IMR-90 (cell line): ENCODE data around the gene ZNF580. TPM values are rescaled to one million over a fixed set of nuclear protein-coding genes. Genes with fewer than 3 reads are reported as not detected.

Source experiments
- ATAC-seq: fragments of 200-7000 bp; cut with Tn5 transposase; 2 replicates; pipeline ENCODE4 v1.9.1; 2020; ENCODE audit warnings: low read depth, mild to moderate bottlenecking, moderate library complexity
- BruUV-seq: library from RNA; stranded (reverse); fragments of 400-500 nt; replicated peaks from 2 replicates; lab custom pipeline; 2021; lab: Mats Ljungman, UMichigan
- CTCF ChIA-PET: fragments of 300-600 bp; formaldehyde crosslinking; extraction: SDS; loops from one replicate; lab custom pipeline; 2021; ENCODE audit warnings: antibody characterized with exemption; lab: Yijun Ruan, JAX
- POLR2A ChIA-PET: fragments of 300-600 bp; sonication (Branson Sonifier 250); formaldehyde crosslinking; loops from one replicate; lab custom pipeline; 2022; ENCODE audit warnings: antibody characterized with exemption; ENCODE audit not compliant: unreplicated experiment; lab: Charles Lee
- DNase-seq: peaks from one replicate; pipeline ENCODE4 v3.0.0; 2013
- H2AFZ ChIP-seq: replicated peaks from 2 replicates; pipeline ENCODE3; 2013; ENCODE audit warnings: low read length, mild to moderate bottlenecking; ENCODE audit not compliant: poor library complexity
- H2AK5ac ChIP-seq: 2 replicates; pipeline ENCODE4 v1.6.1; 2013; ENCODE audit warnings: low read depth, low read length, inconsistent platforms
- H2AK9ac ChIP-seq: replicated peaks from 2 replicates; pipeline ENCODE3; 2013; ENCODE audit warnings: mild to moderate bottlenecking, low read depth, low read length, moderate library complexity; ENCODE audit not compliant: poor library complexity
- H2BK120ac ChIP-seq: 2 replicates; pipeline ENCODE4 v1.6.1; 2013; ENCODE audit warnings: low read depth, low read length, inconsistent platforms
- H2BK15ac ChIP-seq: 3 replicates; pipeline ENCODE4 v1.6.1; 2013; ENCODE audit warnings: low read depth, low read length, inconsistent platforms
- H2BK20ac ChIP-seq: 2 replicates; pipeline ENCODE4 v1.6.1; 2013; ENCODE audit warnings: low read depth, mild to moderate bottlenecking, inconsistent platforms, low read length, moderate library complexity
- H2BK5ac ChIP-seq: 2 replicates; pipeline ENCODE4 v1.6.1; 2013; ENCODE audit warnings: mild to moderate bottlenecking, low read depth, low read length, inconsistent platforms; ENCODE audit not compliant: poor library complexity, severe bottlenecking
- H3K14ac ChIP-seq: replicated peaks from 2 replicates; pipeline ENCODE4 v1.6.1; 2013; ENCODE audit warnings: low read depth, low read length, inconsistent platforms
- H3K18ac ChIP-seq: 2 replicates; pipeline ENCODE4 v1.6.1; 2013; ENCODE audit warnings: low read depth, low read length, control low read depth
- H3K23ac ChIP-seq: 2 replicates; pipeline ENCODE4 v1.6.1; 2013; ENCODE audit warnings: low read depth, low read length, inconsistent platforms
- H3K27ac ChIP-seq: 2 replicates; pipeline ENCODE4 v1.5.1; 2013; ENCODE audit warnings: mild to moderate bottlenecking, control low read depth, low read length; ENCODE audit not compliant: insufficient read depth
- H3K27me3 ChIP-seq: 2 replicates; pipeline ENCODE4 v1.6.1; 2013; ENCODE audit warnings: low read length; ENCODE audit not compliant: control insufficient read depth, insufficient read depth
- H3K36me3 ChIP-seq: 2 replicates; pipeline ENCODE4 v1.6.1; 2013; ENCODE audit warnings: low read length, mixed read lengths; ENCODE audit not compliant: control insufficient read depth, insufficient read depth
- H3K4ac ChIP-seq: 2 replicates; pipeline ENCODE4 v1.6.1; 2013; ENCODE audit warnings: low read depth, low read length, inconsistent platforms
- H3K4me1 ChIP-seq: 2 replicates; pipeline ENCODE4 v1.6.1; 2013; ENCODE audit warnings: low read length, mixed read lengths; ENCODE audit not compliant: control insufficient read depth, insufficient read depth
- H3K4me2 ChIP-seq: 2 replicates; pipeline ENCODE4 v1.6.1; 2013; ENCODE audit warnings: low read depth, mild to moderate bottlenecking, control low read depth, low read length, moderate library complexity
- H3K4me3 ChIP-seq: 2 replicates; pipeline ENCODE4 v1.5.1; 2013; ENCODE audit warnings: low read depth, mild to moderate bottlenecking, control low read depth, low read length, moderate library complexity; ENCODE audit not compliant: insufficient read depth
- H3K56ac ChIP-seq: 2 replicates; pipeline ENCODE4 v1.6.1; 2013; ENCODE audit warnings: low read length, inconsistent platforms; ENCODE audit not compliant: insufficient read depth; ENCODE audit errors: extremely low read depth
- H3K79me1 ChIP-seq, 2 experiments: 2 replicates each; pipeline ENCODE4 v1.6.1; 2013; ENCODE audit warnings: low read length in 2 of 2, inconsistent platforms in 1 of 2, low read depth in 1 of 2
- H3K9ac ChIP-seq: 2 replicates; pipeline ENCODE4 v1.6.1; 2013; ENCODE audit warnings: low read depth, low read length, control low read depth
- H3K9me1 ChIP-seq: 2 replicates; pipeline ENCODE4 v1.6.1; 2013; ENCODE audit warnings: low read length, inconsistent platforms; ENCODE audit not compliant: insufficient read depth
- H3K9me3 ChIP-seq: 2 replicates; pipeline ENCODE4 v1.6.1; 2013; ENCODE audit warnings: low read length; ENCODE audit not compliant: control insufficient read depth, insufficient read depth
- H4K20me1 ChIP-seq: 2 replicates; pipeline ENCODE4 v1.6.1; 2013; ENCODE audit warnings: low read length, inconsistent platforms; ENCODE audit not compliant: insufficient read depth
- H4K5ac ChIP-seq: 2 replicates; pipeline ENCODE4 v1.6.1; 2013; ENCODE audit warnings: mild to moderate bottlenecking, low read depth, low read length, control low read depth
- H4K8ac ChIP-seq, 2 experiments: 2 replicates each; pipeline ENCODE4 v1.6.1; 2013; ENCODE audit warnings: low read depth in 2 of 2, low read length in 2 of 2, control low read depth in 1 of 2, inconsistent platforms in 1 of 2
- H4K91ac ChIP-seq: 2 replicates; pipeline ENCODE4 v1.6.1; 2013; ENCODE audit warnings: low read depth, low read length, inconsistent platforms; ENCODE audit not compliant: insufficient read depth
- CEBPB ChIP-seq: IDR thresholded peaks from 2 replicates; pipeline ENCODE4 v1.6.1; 2012; ENCODE audit warnings: low read depth, low read length, improper control_type of control experiment
- FOS ChIP-seq: fragments of 150-350 bp; IDR thresholded peaks from 2 replicates; pipeline ENCODE4 v1.6.1; 2016; ENCODE audit warnings: low read depth, low read length
- MXI1 ChIP-seq: IDR thresholded peaks from 2 replicates; pipeline ENCODE4 v1.6.1; 2012; ENCODE audit warnings: low read depth, mild to moderate bottlenecking, low read length, moderate library complexity, borderline replicate concordance
- RAD21 ChIP-seq: IDR thresholded peaks from 2 replicates; pipeline ENCODE4 v1.6.1; 2012; ENCODE audit warnings: low read length, improper control_type of control experiment
- RCOR1 ChIP-seq: IDR thresholded peaks from 2 replicates; pipeline ENCODE4 v1.6.1; 2012; ENCODE audit warnings: mild to moderate bottlenecking, low read length, improper control_type of control experiment; ENCODE audit not compliant: insufficient replicate concordance
- SMC3 ChIP-seq: fragments of 150-350 bp; IDR thresholded peaks from 2 replicates; pipeline ENCODE4 v1.6.1; 2016; ENCODE audit warnings: low read depth, mild to moderate bottlenecking, antibody characterized with exemption, low read length, moderate library complexity
- WGBS, 2 experiments: methylation state at CpG; one replicate each; pipeline versions ENCODE4 v1.1.5 to v1.1.7; 2013; ENCODE audit warnings: missing lambda C conversion rate in 2 of 2; ENCODE audit not compliant: insufficient read length in 1 of 2; ENCODE audit errors: extremely low coverage in 2 of 2; 5-methylcytosine and 5-hydroxymethylcytosine counted together
- dilution Hi-C: fragments of 300-500 bp; cut with HindIII; formaldehyde crosslinking; loops from one replicate; pipeline ENCODE4 v1.14.3; 2018; ENCODE audit warnings: low sequenced_read_pairs; ENCODE audit not compliant: unreplicated experiment
- in situ Hi-C: fragments of 300-500 bp; cut with MboI; formaldehyde crosslinking; loops from 3 replicates; pipeline ENCODE4 v1.14.3; 2019; ENCODE audit warnings: low sequenced_read_pairs, inconsistent platforms, mixed read lengths
- intact Hi-C: fragments of 100-400 bp; cut with micrococcal nuclease; formaldehyde crosslinking; loops from 2 replicates; pipeline ENCODE4 v1.10.0; 2022
- polyA plus RNA-seq, 3 experiments: library from polyadenylated mRNA; depleted of rRNA; stranded (reverse); fragments of >200 nt; gene quantifications; 2 replicates each; pipeline ENCODE4 v1.2.3, GENCODE V29; 2012; ENCODE audit warnings: low replicate concordance in 1 of 3
- total RNA-seq: library from RNA; depleted of rRNA; stranded (reverse); fragments of >200 nt; gene quantifications from 2 replicates; pipeline ENCODE4 v1.2.3, GENCODE V29; 2012

ZNF580 gene
- total and polyA plus RNA-seq, 2 of the 4 experiments (the other 2 are of a cell fraction) = 1.4 to 36.9 TPM

DNA sequence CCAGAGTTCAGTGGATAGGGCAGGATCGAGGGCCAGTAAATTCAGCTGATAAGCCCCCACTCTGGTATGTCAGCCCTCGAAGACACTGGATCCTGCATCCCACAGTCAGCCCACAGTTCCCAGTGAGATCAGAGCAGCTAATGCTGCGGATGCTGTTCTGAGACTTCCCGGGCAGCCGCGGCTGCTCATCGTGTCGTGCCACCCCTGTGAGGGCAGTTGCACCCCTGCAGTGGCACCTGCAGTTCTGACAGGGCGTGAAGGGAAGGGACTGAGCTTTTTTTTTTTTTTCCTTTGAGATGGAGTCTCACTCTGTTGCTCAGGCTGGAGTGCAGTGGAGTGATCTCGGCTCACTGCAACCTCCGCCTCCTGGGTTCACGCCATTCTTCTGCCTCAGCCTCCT, 26.7 kb downstream of the ZNF580 start:
- TF ChIP-seq RCOR1 (no peak), RAD21 (no peak), FOS (no peak), SMC3 (no peak), CEBPB (no peak), MXI1 (no peak)
- no peak overlapping the region for H3K4ac ChIP-seq
- peaks cover 30 to 68% of the 10 kb centered on the region in 2 experiments for H3K79me1 ChIP-seq
- H3K23ac ChIP-seq = no peak overlapping the region
- H4K91ac ChIP-seq = no peak overlapping the region
- no peak overlapping the region for H2BK120ac ChIP-seq
- dilution Hi-C loops = no loop called here
- no peak overlapping the region for H3K14ac ChIP-seq
- DNase-seq = no peak
- H4K5ac ChIP-seq = no peak overlapping the region
- H2BK5ac ChIP-seq = no peak overlapping the region
- H3K36me3 ChIP-seq = peaks cover 74% of the 10 kb centered on the region
- H3K56ac ChIP-seq = no peak overlapping the region
- no peak overlapping the region for H3K4me3 ChIP-seq
- no peaks in the 10 kb centered on the region for H3K4me1 ChIP-seq
- no peak overlapping the region for H4K8ac ChIP-seq
- no peak overlapping the region for H2AK9ac ChIP-seq
- BruUV-seq = no TSS peak
- no peak overlapping the region for H3K9ac ChIP-seq
- peaks cover 89% of the 10 kb centered on the region for H4K20me1 ChIP-seq
- H3K4me2 ChIP-seq = no peak overlapping the region
- H3K9me3 ChIP-seq = no peaks in the 10 kb centered on the region
- CTCF ChIA-PET = no interaction called here
- in situ Hi-C loops = loop anchor here (25.0 kb wide), 2 partner anchors 1205 to 1530 kb away; partner anchors contain the start of genes CDC42EP5, CNOT3 and LENG9
- H2AFZ ChIP-seq = no peak overlapping the region
- H3K27me3 ChIP-seq = no peaks in the 10 kb centered on the region
- H2AK5ac ChIP-seq = no peak overlapping the region
- no peak overlapping the region for H3K27ac ChIP-seq
- POLR2A ChIA-PET = interaction anchor here (0.6 kb wide), 1 partner anchor 70 kb away, joined by 3 read pairs; no protein-coding TSS in a partner anchor
- no peak overlapping the region for H2BK15ac ChIP-seq
- H3K18ac ChIP-seq = no peak overlapping the region
- no peaks in the 10 kb centered on the region for H3K9me1 ChIP-seq
- no peak for ATAC-seq
- intact Hi-C loops = no loop called here
- 100% methylated on average over 2 of the region's 12 CpGs; no CpG with 5 or more reads in 1 of the 2 experiments for WGBS, 2 experiments
- no peak overlapping the region for H2BK20ac ChIP-seq
